ENCODE measurements around the gene SSR3. TPM values are rescaled to one million over a fixed set of nuclear protein-coding genes. Genes with fewer than 3 reads are reported as not detected.
"Not testable (repeated sequence)": the region's sequence is repeated elsewhere in the genome, so short reads cannot be mapped to it uniquely, and the experiment has no call there.

Gene SSR3
- total RNA-seq, 2 experiments from 2014 or later: 139 to 143 TPM

DNA sequence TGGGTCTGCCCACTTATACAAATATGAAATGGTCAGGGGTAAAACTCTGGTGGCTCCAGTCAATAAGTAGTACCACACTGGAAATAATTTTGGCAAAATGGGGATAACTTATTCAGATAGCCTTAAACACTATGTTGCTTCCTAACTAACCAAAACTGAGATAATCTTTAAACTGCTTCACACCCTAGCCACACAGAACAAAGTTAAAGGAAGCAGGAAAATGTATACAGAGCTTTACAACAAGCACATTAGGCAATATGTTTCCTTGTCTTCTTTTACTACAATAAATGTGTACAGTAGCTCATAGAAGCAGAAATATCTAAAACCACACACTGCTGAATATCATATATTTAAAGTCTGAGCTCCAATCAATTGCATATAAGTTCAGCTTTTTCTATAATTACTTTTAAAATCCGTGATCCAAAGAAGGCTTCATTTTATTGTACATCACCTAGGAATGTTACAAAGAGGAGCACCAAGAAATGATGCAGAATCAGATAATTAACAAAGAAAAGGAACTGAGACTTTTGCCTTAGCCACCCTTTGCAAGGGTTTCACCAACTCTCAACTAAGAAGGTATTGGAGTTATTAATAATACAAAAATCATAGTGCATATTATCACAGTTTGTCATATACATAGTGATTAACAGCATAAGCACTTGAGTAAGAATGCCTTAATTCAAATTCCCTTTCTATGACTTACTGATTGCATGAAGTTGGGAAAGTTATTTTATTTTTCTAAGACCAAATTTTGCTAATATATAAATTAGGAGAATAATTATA lies 9.2 kb upstream of the SSR3 start:
- POLR2A ChIA-PET: no interaction called here
- H3K27ac Mint-ChIP-seq: no peak overlapping the region
- no peak overlapping the region for H3K4me3 Mint-ChIP-seq
- DNase-seq: no peak
- CTCF ChIA-PET: interaction anchor here (0.5 to 1.2 kb wide), 4 partner anchors 9 to 20 kb away, joined by 3 to 4 read pairs (median 3); partner anchors contain the start of gene SSR3
- H3K4me1 Mint-ChIP-seq: peaks cover 20% of the 10 kb centered on the region
- H3K27me3 Mint-ChIP-seq: peaks cover 30% of the 10 kb centered on the region
- H3K9me3 Mint-ChIP-seq: peaks cover 8% of the 10 kb centered on the region
- H3K36me3 Mint-ChIP-seq (ENCODE audit: low read depth): no peaks in the 10 kb centered on the region

DNA sequence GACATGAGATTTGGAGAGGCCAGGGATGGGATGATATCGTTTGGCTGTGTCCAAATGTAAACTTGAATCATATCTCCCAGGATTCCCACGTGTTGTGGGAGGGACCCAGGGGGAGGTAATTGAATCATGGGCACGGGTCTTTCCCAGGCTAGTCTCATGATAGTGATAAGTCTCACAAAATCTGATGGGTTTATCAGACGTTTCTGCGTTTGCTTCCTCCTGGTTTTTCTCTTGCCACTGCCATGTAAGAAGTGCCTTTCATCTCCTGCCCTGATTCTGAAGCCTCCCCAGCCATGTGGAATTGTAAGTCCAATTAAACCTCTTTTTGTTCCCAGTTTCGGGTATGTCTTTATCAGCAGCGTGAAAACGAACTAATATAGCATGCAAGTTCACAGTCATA lies 7.6 kb upstream of the SSR3 start:
- H3K9me3 Mint-ChIP-seq; H3K36me3 Mint-ChIP-seq (ENCODE audit: low read depth); H3K4me3 Mint-ChIP-seq; CTCF ChIA-PET; DNase-seq; POLR2A ChIA-PET; H3K27ac Mint-ChIP-seq: not testable (repeated sequence)
- Mint-ChIP-seq H3K4me1 (peaks cover 20% of the 10 kb centered on the region), H3K27me3 (peaks cover 29% of the 10 kb centered on the region)

DNA sequence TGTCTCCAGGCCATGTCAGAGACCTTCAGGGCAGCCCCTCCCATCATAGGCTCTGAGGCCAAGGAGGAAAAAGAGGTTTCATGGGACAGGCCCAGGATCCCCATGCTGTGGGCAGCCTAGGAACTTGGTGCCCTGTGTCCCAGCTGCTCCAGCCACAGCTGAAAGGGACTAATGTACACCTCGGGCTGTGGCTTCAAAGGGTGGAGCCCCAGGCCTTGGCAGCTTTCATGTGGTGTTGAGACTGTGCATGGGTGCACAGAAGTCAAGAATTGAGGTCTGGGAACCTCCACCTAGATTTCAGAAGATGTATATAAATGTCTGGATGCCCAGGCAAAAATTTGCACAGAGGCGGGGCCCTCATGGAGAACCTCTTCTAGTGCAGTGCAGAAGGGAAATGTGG lies 6.6 kb upstream of the SSR3 start:
- ChIA-PET POLR2A (no interaction called here), CTCF (interaction anchor here (0.6 to 0.7 kb wide), 2 partner anchors 182 to 594 kb away, joined by 3 read pairs; no protein-coding TSS in a partner anchor)
- Mint-ChIP-seq H3K4me1 (peaks cover 20% of the 10 kb centered on the region), H3K36me3 (ENCODE audit: low read depth) (no peaks in the 10 kb centered on the region), H3K27me3 (peaks cover 23% of the 10 kb centered on the region), H3K27ac (no peak overlapping the region), H3K4me3 (no peak overlapping the region), H3K9me3 (no peaks in the 10 kb centered on the region)
- DNase-seq: no peak

DNA sequence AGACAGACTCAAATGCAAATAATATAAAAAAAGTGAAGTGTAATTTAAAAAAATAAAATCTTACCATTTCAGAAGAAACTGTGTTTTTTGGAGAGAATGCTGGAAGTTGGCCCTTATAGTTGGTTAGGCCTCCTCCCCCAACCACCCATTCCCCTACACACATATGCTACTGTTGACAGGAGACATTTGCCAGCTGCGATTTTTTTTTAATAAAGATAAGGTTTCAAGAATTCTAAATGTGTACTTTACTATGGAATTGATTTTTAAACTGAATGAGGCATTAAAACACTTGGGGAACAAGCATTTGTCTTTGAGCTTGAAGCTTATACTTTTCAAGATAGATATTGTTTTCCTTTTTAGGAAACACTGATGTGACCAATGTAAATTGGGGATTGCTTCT lies 4.4 kb upstream of the SSR3 start:
- peaks cover 16% of the 10 kb centered on the region for H3K27me3 Mint-ChIP-seq
- ChIA-PET CTCF (no interaction called here), POLR2A (no interaction called here)
- no peak overlapping the region for H3K4me3 Mint-ChIP-seq
- H3K4me1 Mint-ChIP-seq: peaks cover 30% of the 10 kb centered on the region
- DNase-seq: no peak
- no peak overlapping the region for H3K27ac Mint-ChIP-seq
- H3K36me3 Mint-ChIP-seq (ENCODE audit: low read depth): no peaks in the 10 kb centered on the region
- H3K9me3 Mint-ChIP-seq: no peaks in the 10 kb centered on the region

DNA sequence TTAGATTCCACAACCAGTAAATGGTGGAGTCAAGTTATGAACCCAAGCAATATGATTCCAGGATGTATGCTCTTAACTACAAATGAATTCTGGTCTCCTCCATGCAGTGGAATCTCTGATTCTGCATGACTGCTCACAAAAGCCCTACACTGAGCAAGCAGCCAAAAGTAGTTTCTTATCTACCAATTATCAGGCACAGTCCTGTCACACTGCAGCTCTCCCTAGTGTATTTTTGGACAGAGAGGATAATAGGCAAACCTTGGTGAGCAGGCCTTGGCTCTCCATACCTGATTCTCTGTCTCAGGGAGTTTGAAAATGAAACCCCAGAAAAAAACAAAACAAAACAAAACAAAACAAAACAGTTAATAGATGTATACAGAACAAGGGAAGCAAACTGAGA lies 3.5 kb upstream of the SSR3 start:
- Mint-ChIP-seq H3K27me3 (peaks cover 7% of the 10 kb centered on the region), H3K9me3 (no peaks in the 10 kb centered on the region), H3K4me1 (peaks cover 31% of the 10 kb centered on the region), H3K4me3 (no peak overlapping the region), H3K27ac (no peak overlapping the region), H3K36me3 (ENCODE audit: low read depth) (peaks cover 4% of the 10 kb centered on the region)
- POLR2A ChIA-PET: no interaction called here
- CTCF ChIA-PET: no interaction called here
- DNase-seq: no peak

DNA sequence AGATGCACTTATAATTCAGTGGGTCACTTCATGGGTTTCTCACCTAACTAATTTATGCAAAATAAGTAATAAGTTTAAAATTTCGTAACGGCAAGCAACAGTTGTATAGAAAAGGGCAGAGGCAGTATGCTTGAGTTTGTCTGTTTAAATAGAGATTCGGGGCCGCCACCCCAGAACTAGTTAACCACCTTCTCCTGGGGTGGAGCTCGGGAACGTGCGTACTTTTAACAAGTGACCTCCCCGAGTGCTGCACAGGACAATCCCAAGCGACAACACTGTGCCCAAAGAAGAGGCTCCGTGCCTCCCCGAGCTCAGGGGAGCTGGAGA lies 439 bp downstream of the SSR3 start:
- CTCF ChIA-PET: interaction anchor here (0.6 to 3.2 kb wide), 17 partner anchors 10 to 749 kb away, joined by 3 to 12 read pairs (median 3); partner anchors contain the start of genes C3orf33 and TIPARP
- H3K36me3 Mint-ChIP-seq (ENCODE audit: low read depth): peaks cover 35% of the 10 kb centered on the region
- no peaks in the 10 kb centered on the region for H3K9me3 Mint-ChIP-seq
- peaks cover 49% of the 10 kb centered on the region for H3K4me1 Mint-ChIP-seq
- DNase-seq: no peak
- peak overlapping the region; percentile 93 for H3K27ac Mint-ChIP-seq
- no peaks in the 10 kb centered on the region for H3K27me3 Mint-ChIP-seq
- POLR2A ChIA-PET: interaction anchor here (0.9 kb wide), 1 partner anchor 121 kb away, joined by 5 read pairs; no protein-coding TSS in a partner anchor
- peak overlapping the region; percentile 95 for H3K4me3 Mint-ChIP-seq

DNA sequence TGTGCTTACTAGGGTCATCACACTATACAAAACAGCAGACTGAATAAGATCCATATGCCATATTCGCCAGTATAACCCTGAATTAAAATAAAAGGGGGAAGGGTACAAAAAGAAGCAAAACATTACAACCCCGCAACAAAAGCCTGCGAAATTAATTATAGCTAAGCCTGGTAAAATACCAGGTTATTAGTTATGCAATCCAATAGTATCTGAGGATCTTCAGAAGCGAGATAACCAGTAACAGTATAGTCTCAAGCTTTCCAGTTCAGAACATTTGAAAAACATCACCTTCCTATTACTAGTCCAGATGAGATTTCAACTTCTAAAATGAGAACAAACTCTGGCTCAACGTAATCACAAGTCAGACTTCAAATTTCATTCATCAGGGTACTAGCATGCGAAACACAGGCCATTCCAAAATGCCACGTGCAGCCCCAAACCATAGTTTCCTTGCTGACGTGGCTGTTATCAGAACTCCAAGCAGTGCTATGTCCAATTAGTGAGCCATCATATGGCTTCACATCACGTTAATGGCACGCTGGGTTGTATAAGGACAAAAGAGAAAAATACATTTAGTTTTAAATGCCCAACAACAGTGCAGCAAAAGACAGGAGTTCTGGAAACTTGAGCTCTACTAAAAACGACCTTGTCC lies 1.1 kb downstream of the SSR3 start:
- peak overlapping the region; percentile 95 for H3K4me3 Mint-ChIP-seq
- ChIA-PET CTCF (interaction anchor here (0.6 to 3.2 kb wide), 13 partner anchors 10 to 583 kb away, joined by 3 to 12 read pairs (median 3); partner anchors contain the start of gene TIPARP), POLR2A (no interaction called here)
- H3K4me1 Mint-ChIP-seq: peaks cover 52% of the 10 kb centered on the region
- peak overlapping the region; percentile 93 for H3K27ac Mint-ChIP-seq
- no peak for DNase-seq
- no peaks in the 10 kb centered on the region for H3K27me3 Mint-ChIP-seq
- no peaks in the 10 kb centered on the region for H3K9me3 Mint-ChIP-seq
- peaks cover 37% of the 10 kb centered on the region for H3K36me3 Mint-ChIP-seq (ENCODE audit: low read depth)

DNA sequence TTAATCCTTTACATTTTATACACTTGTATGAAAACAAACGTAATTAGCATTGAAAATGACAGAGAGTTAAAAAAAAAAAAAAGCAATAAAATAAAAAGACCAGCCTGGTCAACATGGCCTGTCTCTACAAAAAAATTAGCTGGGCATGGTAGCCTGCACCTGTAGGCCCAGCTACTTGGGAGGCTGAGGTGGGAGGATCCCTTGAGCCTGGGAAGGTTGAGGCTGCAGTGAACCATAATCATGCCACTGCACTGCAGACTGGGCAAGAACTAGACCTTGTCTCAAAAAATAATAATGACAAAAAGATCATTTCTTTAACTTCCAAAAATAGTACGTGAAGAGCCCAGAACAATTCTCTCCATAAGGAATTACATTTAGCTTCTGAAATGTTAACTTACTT lies 1.9 kb downstream of the SSR3 start:
- H3K27me3 Mint-ChIP-seq: no peaks in the 10 kb centered on the region
- no peak overlapping the region for H3K27ac Mint-ChIP-seq
- no peaks in the 10 kb centered on the region for H3K9me3 Mint-ChIP-seq
- no peak for DNase-seq
- ChIA-PET POLR2A (no interaction called here), CTCF (interaction anchor here (0.8 to 3.1 kb wide), 3 partner anchors 78 to 150 kb away, joined by 3 to 12 read pairs (median 5); partner anchors contain the start of gene TIPARP)
- peaks cover 45% of the 10 kb centered on the region for H3K36me3 Mint-ChIP-seq (ENCODE audit: low read depth)
- H3K4me3 Mint-ChIP-seq: peak overlapping the region; percentile 95
- H3K4me1 Mint-ChIP-seq: peaks cover 54% of the 10 kb centered on the region

DNA sequence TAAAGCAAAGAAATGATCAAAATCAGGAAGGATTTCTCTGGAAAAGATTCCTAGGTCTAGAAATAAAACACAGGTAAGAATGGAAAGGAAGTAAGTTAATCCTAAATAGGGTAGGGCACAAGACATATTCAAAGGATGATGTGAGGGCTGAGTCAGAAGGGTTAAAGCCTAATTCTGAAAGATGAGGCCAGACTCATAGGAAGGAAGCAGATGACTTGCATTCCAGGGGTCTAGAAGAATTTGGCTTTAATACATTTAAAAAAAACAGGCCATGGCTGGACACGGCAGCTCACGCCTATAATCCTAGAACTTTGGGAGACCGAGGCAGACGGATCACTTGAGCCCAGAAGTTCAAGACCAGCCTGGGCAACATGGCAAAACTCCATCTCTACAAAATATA lies 3.2 kb downstream of the SSR3 start:
- H3K4me1 Mint-ChIP-seq: peaks cover 62% of the 10 kb centered on the region
- H3K36me3 Mint-ChIP-seq (ENCODE audit: low read depth): peaks cover 56% of the 10 kb centered on the region
- H3K9me3 Mint-ChIP-seq: no peaks in the 10 kb centered on the region
- H3K27ac Mint-ChIP-seq: no peak overlapping the region
- H3K4me3 Mint-ChIP-seq: no peak overlapping the region
- ChIA-PET POLR2A (no interaction called here), CTCF (interaction anchor here (0.7 kb wide), 2 partner anchors 325 to 585 kb away, joined by 3 read pairs; no protein-coding TSS in a partner anchor)
- DNase-seq: no peak
- H3K27me3 Mint-ChIP-seq: no peaks in the 10 kb centered on the region

DNA sequence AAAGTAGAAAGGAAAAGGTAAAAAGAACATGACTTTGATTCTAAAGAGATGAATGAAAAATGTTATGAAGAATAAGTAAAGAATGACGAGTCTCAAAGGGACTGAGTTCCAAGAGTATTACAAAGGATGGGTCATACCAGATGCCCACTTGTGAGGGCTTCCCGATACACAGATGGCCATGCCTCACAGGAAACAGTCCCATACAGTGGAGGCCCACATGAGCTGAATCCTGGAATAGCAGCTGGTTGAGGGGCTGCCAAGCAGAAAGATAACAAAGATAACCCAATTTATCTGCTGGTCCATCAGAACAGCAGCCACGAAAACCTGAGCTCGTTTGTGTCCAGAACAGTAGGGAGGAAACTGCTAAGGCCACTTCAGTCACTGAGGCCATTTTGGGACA lies 3.7 kb downstream of the SSR3 start:
- ChIA-PET POLR2A (no interaction called here), CTCF (interaction anchor here (0.7 kb wide), 1 partner anchor 586 kb away, joined by 3 read pairs; no protein-coding TSS in a partner anchor)
- Mint-ChIP-seq H3K36me3 (ENCODE audit: low read depth) (peaks cover 61% of the 10 kb centered on the region), H3K27ac (no peak overlapping the region), H3K9me3 (no peaks in the 10 kb centered on the region), H3K27me3 (no peaks in the 10 kb centered on the region), H3K4me3 (no peak overlapping the region), H3K4me1 (peaks cover 67% of the 10 kb centered on the region)
- no peak for DNase-seq

DNA sequence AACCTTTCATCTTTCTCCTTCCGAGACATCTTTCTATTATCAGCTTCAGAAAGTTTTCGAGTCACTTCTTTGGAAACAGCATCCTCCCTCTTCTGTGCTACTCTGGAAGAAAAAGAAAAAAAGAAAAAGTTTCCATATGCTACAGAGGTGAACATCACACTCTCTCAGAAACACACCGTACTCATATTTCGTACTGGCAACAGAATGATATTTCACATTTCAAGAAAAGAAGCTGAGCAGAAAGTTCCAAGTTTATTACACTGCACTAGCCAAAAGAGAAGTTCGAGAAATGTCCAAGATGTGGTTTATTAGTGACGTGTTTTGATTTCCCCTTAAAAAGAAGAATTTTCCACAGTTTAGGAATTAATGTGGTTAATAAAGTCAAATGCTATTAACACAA lies 6.0 kb downstream of the SSR3 start:
- no peaks in the 10 kb centered on the region for H3K9me3 Mint-ChIP-seq
- H3K36me3 Mint-ChIP-seq (ENCODE audit: low read depth): peaks cover 75% of the 10 kb centered on the region
- ChIA-PET CTCF (no interaction called here), POLR2A (no interaction called here)
- peaks cover 73% of the 10 kb centered on the region for H3K4me1 Mint-ChIP-seq
- no peak for DNase-seq
- H3K27me3 Mint-ChIP-seq: no peaks in the 10 kb centered on the region
- no peak overlapping the region for H3K27ac Mint-ChIP-seq
- H3K4me3 Mint-ChIP-seq: no peak overlapping the region

DNA sequence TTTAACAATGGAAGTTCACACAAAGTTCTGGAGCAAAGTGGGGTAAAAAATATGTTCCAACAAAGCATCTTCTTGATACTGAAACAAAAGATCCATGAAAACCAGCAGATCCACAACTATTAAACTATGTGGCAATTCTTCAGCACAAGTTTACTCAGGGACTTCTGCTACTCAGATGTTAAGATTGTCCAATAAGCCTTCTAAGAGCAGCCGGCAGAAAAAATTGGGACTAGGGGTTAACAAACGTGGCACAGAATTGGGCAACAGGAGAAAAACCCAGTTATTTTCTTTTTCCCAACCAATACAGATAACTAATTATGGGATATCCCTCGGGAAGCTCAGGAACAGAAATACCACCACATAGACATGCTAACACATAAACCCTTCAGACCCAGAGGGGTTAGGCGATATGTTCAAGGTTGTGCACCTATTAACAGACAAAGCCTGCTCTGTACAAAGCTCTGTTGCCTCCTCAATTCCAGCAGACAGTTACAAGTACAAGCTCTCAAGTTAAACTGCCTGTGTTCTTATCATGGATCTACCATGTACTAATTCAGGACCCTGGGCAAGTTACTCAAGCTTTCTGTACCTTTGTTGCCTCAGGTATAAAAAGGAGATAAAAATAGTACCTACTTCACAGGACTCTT lies 6.8 kb downstream of the SSR3 start:
- H3K9me3 Mint-ChIP-seq: no peaks in the 10 kb centered on the region
- no peak for DNase-seq
- ChIA-PET CTCF (interaction anchor here (0.7 to 1.0 kb wide), 2 partner anchors 18 to 125 kb away, joined by 3 to 5 read pairs; no protein-coding TSS in a partner anchor), POLR2A (no interaction called here)
- H3K27me3 Mint-ChIP-seq: no peaks in the 10 kb centered on the region
- no peak overlapping the region for H3K27ac Mint-ChIP-seq
- no peak overlapping the region for H3K4me3 Mint-ChIP-seq
- H3K36me3 Mint-ChIP-seq (ENCODE audit: low read depth): peaks cover 74% of the 10 kb centered on the region
- H3K4me1 Mint-ChIP-seq: peaks cover 66% of the 10 kb centered on the region

DNA sequence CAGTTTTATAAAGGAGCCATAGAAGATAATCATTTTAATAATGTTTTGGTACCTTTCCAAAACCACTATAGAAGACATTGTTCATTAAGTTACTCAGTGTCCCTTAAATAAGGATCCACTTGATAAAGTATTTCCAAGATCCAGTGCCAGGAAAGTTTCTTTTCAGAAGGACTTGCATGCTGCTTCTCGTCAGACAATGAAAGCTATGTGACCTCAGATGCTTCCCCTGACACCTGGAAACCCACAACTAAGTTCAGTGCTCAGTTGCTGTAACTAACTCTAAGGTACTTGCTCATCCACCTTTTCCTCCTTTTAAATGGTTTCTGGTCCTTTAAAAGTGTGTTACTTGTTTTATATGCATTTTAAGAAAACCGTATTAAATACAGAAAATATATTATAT lies 7.3 kb downstream of the SSR3 start:
- ChIA-PET POLR2A (no interaction called here), CTCF (interaction anchor here (1.0 kb wide), 1 partner anchor 126 kb away, joined by 5 read pairs; no protein-coding TSS in a partner anchor)
- Mint-ChIP-seq H3K27me3 (no peaks in the 10 kb centered on the region), H3K4me3 (no peak overlapping the region), H3K4me1 (peaks cover 61% of the 10 kb centered on the region), H3K9me3 (no peaks in the 10 kb centered on the region), H3K27ac (no peak overlapping the region), H3K36me3 (ENCODE audit: low read depth) (peaks cover 74% of the 10 kb centered on the region)
- no peak for DNase-seq
